PC-3 (cell line): ENCODE data around the gene EXOC6B. TPM values are rescaled to one million over a fixed set of nuclear protein-coding genes. Genes with fewer than 3 reads are reported as not detected.
A peak's percentile ranks its signal among the peaks of the same experiment; 100 is the strongest.

Source experiments
- ATAC-seq: fragments of 200-7000 bp; cut with Tn5 transposase; 2 replicates; pipeline ENCODE4 v1.9.1; 2020; ENCODE audit warnings: mild to moderate bottlenecking, moderate library complexity
- BruUV-seq: library from RNA; stranded (reverse); fragments of 400-500 nt; replicated peaks from 2 replicates; lab custom pipeline; 2021; lab: Mats Ljungman, UMichigan
- CTCF ChIA-PET: fragments of 300-600 bp; sonication (Branson Sonifier 250); formaldehyde crosslinking; loops from one replicate; lab custom pipeline; 2022; ENCODE audit warnings: antibody characterized with exemption; lab: Charles Lee
- POLR2A ChIA-PET: fragments of 300-600 bp; sonication (Branson Sonifier 250); formaldehyde crosslinking; loops from one replicate; lab custom pipeline; 2022; ENCODE audit warnings: antibody characterized with exemption; ENCODE audit not compliant: unreplicated experiment; lab: Charles Lee
- DNase-seq: peaks from one replicate; pipeline ENCODE4 v3.0.0-alpha.2; 2015
- H2AFZ ChIP-seq: fragments of 300-600 bp; sonication (generic); 2 replicates; pipeline ENCODE4 v1.6.0; 2016; ENCODE audit warnings: antibody characterized with exemption, low read length
- H3F3A ChIP-seq: fragments of 300-600 bp; sonication (generic); one replicate; pipeline ENCODE4 v1.6.0; 2017; ENCODE audit warnings: antibody characterized with exemption, low read length, control low read depth, mild to moderate bottlenecking; ENCODE audit not compliant: unreplicated experiment
- H3K27ac ChIP-seq: fragments of 300-600 bp; sonication (generic); 2 replicates; pipeline ENCODE4 v1.5.1; 2016; ENCODE audit warnings: mild to moderate bottlenecking, low read length
- H3K27me3 ChIP-seq: fragments of 300-600 bp; sonication (generic); 2 replicates; pipeline ENCODE4 v1.6.1; 2016; ENCODE audit warnings: low read length, mixed read lengths
- H3K36me3 ChIP-seq: fragments of 300-600 bp; sonication (generic); 2 replicates; pipeline ENCODE4 v1.6.1; 2016; ENCODE audit warnings: low read depth, mixed run types, low read length, mixed read lengths
- H3K4me1 ChIP-seq: fragments of 300-600 bp; sonication (generic); 2 replicates; pipeline ENCODE4 v1.5.1; 2016; ENCODE audit warnings: low read length; ENCODE audit not compliant: insufficient read depth
- H3K4me2 ChIP-seq: fragments of 300-600 bp; sonication (generic); 2 replicates; pipeline ENCODE4 v1.6.0; 2016; ENCODE audit warnings: low read length
- H3K4me3 ChIP-seq: fragments of 300-600 bp; sonication (generic); 2 replicates; pipeline ENCODE4 v1.5.1; 2016; ENCODE audit warnings: mild to moderate bottlenecking, low read length, mixed read lengths
- H3K79me2 ChIP-seq: fragments of 300-600 bp; sonication (generic); 2 replicates; pipeline ENCODE4 v1.6.1; 2017; ENCODE audit warnings: low read length, mixed read lengths
- H3K9ac ChIP-seq: fragments of 300-600 bp; sonication (generic); 2 replicates; pipeline ENCODE4 v1.6.0; 2016; ENCODE audit warnings: mild to moderate bottlenecking, low read length
- H3K9me2 ChIP-seq: fragments of 300-600 bp; sonication (generic); replicated peaks from 2 replicates; pipeline ENCODE4 v1.6.1; 2016; ENCODE audit warnings: mixed run types, low read length, mixed read lengths
- H3K9me3 ChIP-seq: fragments of 300-600 bp; sonication (generic); 2 replicates; pipeline ENCODE4 v1.6.1; 2016; ENCODE audit warnings: low read length, mixed read lengths
- H4K20me1 ChIP-seq: fragments of 300-600 bp; sonication (generic); 2 replicates; pipeline ENCODE4 v1.6.1; 2016; ENCODE audit warnings: low read length, mixed read lengths
- CTCF ChIP-seq: fragments of 300-600 bp; sonication (generic); conservative IDR thresholded peaks from 2 replicates; pipeline ENCODE4 v1.5.1; 2017; ENCODE audit warnings: antibody characterized with exemption, low read depth, mild to moderate bottlenecking, low read length
- EZH2 ChIP-seq: fragments of 300-600 bp; sonication (generic); IDR thresholded peaks from one replicate; pipeline ENCODE4 v1.6.1; 2017; ENCODE audit warnings: antibody characterized with exemption, mild to moderate bottlenecking, low read length; ENCODE audit not compliant: unreplicated experiment
- EZH2phosphoT487 ChIP-seq: fragments of 300-600 bp; sonication (generic); IDR thresholded peaks from 2 replicates; pipeline ENCODE4 v1.6.1; 2018; ENCODE audit warnings: mild to moderate bottlenecking, antibody characterized with exemption, low read length, borderline replicate concordance
- intact Hi-C: fragments of 100-400 bp; cut with micrococcal nuclease; formaldehyde crosslinking; loops from 2 replicates; pipeline ENCODE4 v1.9.0; 2023
- total RNA-seq: library from RNA; depleted of rRNA; stranded (reverse); fragments of >200 nt; gene quantifications from 2 replicates; pipeline ENCODE4 v1.2.3, GENCODE V29; 2014

EXOC6B gene
- total RNA-seq, 1 experiment from 2014 or later, result 13.9 TPM

GRCh38 chr2:72781480-72781879 lies 44.4 kb downstream of the EXOC6B start:
- Histone ChIP-seq H3K27me3 (no peaks in the 10 kb centered on the region), H3K9ac (no peak overlapping the region), H3K9me2 (no peaks in the 10 kb centered on the region), H3K36me3 (0 out of 2 replicates have a peak, but pooled peaks cover 3% of the 10 kb centered on the region), H3K9me3 (no peaks in the 10 kb centered on the region), H3K79me2 (peaks cover 13% of the 10 kb centered on the region), H3K27ac (peak overlapping the region; percentile 9; the same call in 1 of the 2 replicates), H3K4me2 (peak overlapping the region; percentile 8; the same call in 1 of the 2 replicates), H2AFZ (no peak overlapping the region), H3K4me1 (peaks cover 30% of the 10 kb centered on the region), H3F3A (peaks cover 4% of the 10 kb centered on the region), H4K20me1 (no peaks in the 10 kb centered on the region), H3K4me3 (no peak overlapping the region)
- CTCF ChIA-PET, result interaction anchor here (1.1 kb wide), 1 partner anchor 81 kb away, joined by 3 read pairs; no protein-coding TSS in a partner anchor
- ATAC-seq, result peak; percentile 65
- TF ChIP-seq EZH2, result no peak
- no peak for TF ChIP-seq EZH2phosphoT487
- no peak for TF ChIP-seq CTCF
- DNase-seq, result peak; percentile 68
- POLR2A ChIA-PET, result no interaction called here
- BruUV-seq, result no TSS peak
- intact Hi-C loops, result no loop called here

GRCh38 chr2:72780477-72780876 lies 45.4 kb downstream of the EXOC6B start:
- Histone ChIP-seq H3K36me3 (0 out of 2 replicates have a peak, but pooled peaks cover 3% of the 10 kb centered on the region), H2AFZ (no peak overlapping the region), H4K20me1 (no peaks in the 10 kb centered on the region), H3K9me3 (no peaks in the 10 kb centered on the region), H3K27ac (no peak overlapping the region), H3K4me3 (no peak overlapping the region), H3K4me2 (peak overlapping the region; percentile 23), H3K9ac (no peak overlapping the region), H3K9me2 (no peaks in the 10 kb centered on the region), H3K27me3 (no peaks in the 10 kb centered on the region), H3F3A (peaks cover 4% of the 10 kb centered on the region), H3K4me1 (peaks cover 30% of the 10 kb centered on the region), H3K79me2 (peaks cover 13% of the 10 kb centered on the region)
- intact Hi-C loops, result no loop called here
- DNase-seq, result peak; percentile 32
- ATAC-seq, result peak; percentile 16; the same call in 1 of the 2 replicates
- POLR2A ChIA-PET, result interaction anchor here (0.6 to 0.7 kb wide), 2 partner anchors 110 to 820 kb away, joined by 3 to 9 read pairs; no protein-coding TSS in a partner anchor
- CTCF ChIA-PET, result interaction anchor here (0.5 to 1.1 kb wide), 3 partner anchors 24 to 82 kb away, joined by 3 to 5 read pairs (median 3); no protein-coding TSS in a partner anchor
- TF ChIP-seq CTCF, result no peak
- no peak for TF ChIP-seq EZH2
- no peak for TF ChIP-seq EZH2phosphoT487
- no TSS peak for BruUV-seq

- Histone ChIP-seq H3K27me3 (no peaks in the 10 kb centered on the region), H3K9me2 (no peaks in the 10 kb centered on the region), H3K9ac (no peak overlapping the region), H3K4me2 (no peak overlapping the region), H4K20me1 (no peaks in the 10 kb centered on the region), H3K9me3 (no peaks in the 10 kb centered on the region), H3F3A (peaks cover 4% of the 10 kb centered on the region), H2AFZ (no peak overlapping the region), H3K36me3 (0 out of 2 replicates have a peak, but pooled peaks cover 3% of the 10 kb centered on the region), H3K4me1 (peaks cover 30% of the 10 kb centered on the region), H3K79me2 (peaks cover 13% of the 10 kb centered on the region), H3K4me3 (no peak overlapping the region), H3K27ac (no peak overlapping the region)
- BruUV-seq, result no TSS peak
- ATAC-seq (no peak), DNase-seq (no peak)
- ChIA-PET CTCF (no interaction called here), POLR2A (no interaction called here)
- intact Hi-C loops, result loop anchor here (5.0 kb wide), 1 partner anchor 38 kb away; no protein-coding TSS in a partner anchor
- TF ChIP-seq EZH2, result no peak
- TF ChIP-seq EZH2phosphoT487, result no peak
- no peak for TF ChIP-seq CTCF
Observed at GRCh38 chr2:72779495-72779894, 46.3 kb downstream of the EXOC6B start.
